Fibroblast of the aortic adventitia (primary cell): ENCODE data around the gene RNF213. TPM values are rescaled to one million over a fixed set of nuclear protein-coding genes. Genes with fewer than 3 reads are reported as not detected.
"Not testable (repeated sequence)": the region's sequence is repeated elsewhere in the genome, so short reads cannot be mapped to it uniquely, and the experiment has no call there.

Source experiments
- DNase-seq: peaks from one replicate; pipeline ENCODE4 v3.0.0-alpha.2; 2010; ENCODE audit warnings: low read depth
- H3K4me3 ChIP-seq: 2 replicates; pipeline ENCODE4 v1.5.1; 2011; ENCODE audit warnings: low read depth, mild to moderate bottlenecking, control low read depth, low read length, moderate library complexity
- CTCF ChIP-seq: IDR thresholded peaks from 2 replicates; pipeline ENCODE4 v1.5.1; 2011; ENCODE audit warnings: mild to moderate bottlenecking, low read length, control low read depth, inconsistent platforms; ENCODE audit not compliant: insufficient read depth
- total RNA-seq: library from RNA; depleted of rRNA; stranded (reverse); fragments of >200 nt; gene quantifications from 2 replicates; pipeline ENCODE4 v1.2.3, GENCODE V29; 2012; ENCODE audit warnings: low replicate concordance

The RNF213 gene
- total RNA-seq, 1 donor = 143 TPM

DNA sequence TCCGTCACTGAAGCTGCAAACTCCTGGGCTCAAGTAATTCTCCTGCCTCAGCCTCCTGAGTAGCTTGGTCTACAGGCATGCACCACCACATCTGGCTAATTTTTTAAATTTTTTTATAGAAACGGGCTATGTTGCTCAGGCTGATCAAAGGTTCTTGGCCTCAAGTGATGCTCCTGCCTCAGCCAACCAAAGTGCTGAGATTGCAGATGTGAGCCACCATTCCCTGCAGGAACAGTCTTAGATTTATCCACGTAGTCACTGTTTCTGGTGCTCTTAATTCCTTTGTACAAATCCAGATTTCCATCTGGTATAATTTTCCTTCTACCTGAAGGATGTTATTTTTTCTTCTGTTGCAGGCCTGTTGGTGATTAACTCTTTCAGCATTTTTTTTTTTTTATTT, 27.4 kb upstream of the RNF213 start:
- no peak overlapping the region for H3K4me3 ChIP-seq
- no peak for TF ChIP-seq CTCF
- no peak for DNase-seq

DNA sequence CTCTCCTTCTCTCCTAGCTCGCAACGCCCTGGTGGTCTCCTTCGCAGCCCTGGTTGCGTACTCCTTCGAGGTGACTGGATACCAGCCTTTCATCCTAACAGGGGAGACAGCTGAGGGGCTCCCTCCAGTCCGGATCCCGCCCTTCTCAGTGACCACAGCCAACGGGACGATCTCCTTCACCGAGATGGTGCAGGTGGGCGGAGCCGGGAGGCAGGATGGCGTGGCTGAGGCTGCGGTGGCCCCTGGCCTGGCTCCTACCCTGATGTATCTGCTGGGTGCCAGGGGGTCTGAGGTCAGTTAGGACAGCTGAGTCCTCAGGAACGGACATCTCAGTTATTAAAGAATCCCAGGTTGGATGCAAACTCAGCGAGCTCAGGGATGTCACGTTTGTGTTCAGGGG, 23.7 kb upstream of the RNF213 start:
- DNase-seq = no peak
- no peak for TF ChIP-seq CTCF
- H3K4me3 ChIP-seq = no peak overlapping the region

DNA sequence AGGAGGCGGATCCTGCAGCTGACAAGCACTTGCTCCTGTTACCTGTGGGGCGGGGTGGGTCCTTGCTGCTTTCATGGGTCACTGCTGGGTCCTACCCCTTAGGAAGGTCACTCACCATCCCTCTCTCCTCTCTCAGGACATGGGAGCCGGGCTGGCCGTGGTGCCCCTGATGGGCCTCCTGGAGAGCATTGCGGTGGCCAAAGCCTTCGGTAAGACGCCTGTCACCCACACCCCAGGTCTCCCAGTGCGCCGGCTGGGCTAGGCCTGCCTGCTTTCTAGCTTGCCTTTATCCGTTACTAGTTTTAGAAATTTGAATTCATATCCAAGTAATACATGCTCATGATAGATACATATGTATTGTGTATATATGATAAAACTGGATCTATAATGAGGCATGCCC, 23.3 kb upstream of the RNF213 start:
- TF ChIP-seq CTCF = no peak

GRCh38 chr17:80242505-80242904, 18.1 kb upstream of the RNF213 start:
- DNase-seq = no peak
- no peak for TF ChIP-seq CTCF
- H3K4me3 ChIP-seq = no peak overlapping the region

More for the DNA sequence above, 23.3 kb upstream of the RNF213 start:
- no peak overlapping the region for H3K4me3 ChIP-seq
- DNase-seq = no peak

DNA sequence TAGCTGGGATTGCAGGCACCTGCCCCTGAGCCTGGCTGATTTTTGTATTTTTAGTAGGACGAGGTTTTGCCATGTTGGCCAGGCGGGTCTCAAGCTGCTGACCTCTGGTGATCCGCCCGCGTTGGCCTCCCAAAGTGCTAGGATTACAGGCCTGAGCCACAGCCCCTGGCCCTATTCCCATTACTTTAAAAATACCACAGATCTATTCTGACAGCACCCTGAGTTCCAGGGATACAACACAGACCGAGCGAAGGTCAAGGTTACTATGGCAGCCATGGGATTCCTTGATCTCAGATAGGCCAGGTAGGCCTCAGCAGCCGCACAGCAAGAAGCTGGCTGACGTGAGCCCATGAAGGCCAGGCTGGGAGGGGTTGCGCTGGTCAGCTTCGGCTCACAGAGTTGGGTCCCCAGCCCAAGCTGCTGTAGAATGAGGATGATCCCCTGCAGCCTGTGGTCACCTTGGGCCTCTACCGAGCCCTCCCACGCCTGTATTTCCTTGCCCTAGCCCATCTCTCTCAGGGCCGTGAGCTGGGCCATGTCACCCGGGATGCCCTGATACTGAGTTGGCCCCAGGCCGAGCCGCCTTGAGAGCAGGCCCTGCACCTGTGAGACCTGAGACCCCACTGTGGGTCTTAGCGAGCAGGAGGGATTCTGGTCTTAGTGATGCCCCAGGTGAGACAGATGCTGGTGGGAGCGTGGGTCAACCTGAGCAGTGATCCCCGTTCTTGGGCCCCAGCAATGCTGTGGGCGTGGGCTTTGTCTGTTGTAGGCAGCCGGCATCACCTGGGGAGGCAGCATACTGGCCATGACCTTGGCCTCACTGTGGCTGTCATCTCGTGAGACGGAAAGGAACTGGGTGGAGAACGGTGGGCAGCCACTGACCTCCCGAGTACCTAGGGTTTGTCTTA, 16.9 kb upstream of the RNF213 start:
- TF ChIP-seq CTCF = no peak
- H3K4me3 ChIP-seq = no peak overlapping the region
- DNase-seq = no peak

DNA sequence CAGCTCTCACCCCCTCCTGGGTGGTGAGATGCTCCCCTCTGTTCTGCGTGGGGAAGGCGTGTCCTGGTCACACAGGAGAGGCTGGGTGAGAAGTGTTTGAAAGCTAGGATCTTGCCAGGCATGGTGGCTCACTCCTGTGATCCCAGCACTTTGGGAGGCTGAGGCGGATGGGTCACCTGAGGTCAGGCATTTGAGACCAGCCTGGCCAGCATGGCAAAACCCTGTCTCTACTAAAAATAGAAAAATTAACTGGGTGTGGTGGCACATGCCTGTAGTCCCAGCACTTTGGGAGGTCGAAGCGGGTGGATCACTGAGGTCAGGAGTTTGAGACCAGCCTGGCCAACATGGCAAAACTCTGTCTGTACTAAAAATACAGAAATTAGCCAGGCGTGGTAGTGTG, 16.2 kb upstream of the RNF213 start:
- not testable (repeated sequence) for H3K4me3 ChIP-seq, DNase-seq

- TF ChIP-seq CTCF = no peak
- no peak overlapping the region for H3K4me3 ChIP-seq
- no peak for DNase-seq
These were observed 15.7 kb upstream of the RNF213 start for GRCh38 chr17:80244871-80245509.
